Measurements from ENCODE around the gene OR2AG1. TPM values are rescaled to one million over a fixed set of nuclear protein-coding genes. Genes with fewer than 3 reads are reported as not detected.

The OR2AG1 gene
- total RNA-seq, 4 donors from 2014 or later = not detected

DNA sequence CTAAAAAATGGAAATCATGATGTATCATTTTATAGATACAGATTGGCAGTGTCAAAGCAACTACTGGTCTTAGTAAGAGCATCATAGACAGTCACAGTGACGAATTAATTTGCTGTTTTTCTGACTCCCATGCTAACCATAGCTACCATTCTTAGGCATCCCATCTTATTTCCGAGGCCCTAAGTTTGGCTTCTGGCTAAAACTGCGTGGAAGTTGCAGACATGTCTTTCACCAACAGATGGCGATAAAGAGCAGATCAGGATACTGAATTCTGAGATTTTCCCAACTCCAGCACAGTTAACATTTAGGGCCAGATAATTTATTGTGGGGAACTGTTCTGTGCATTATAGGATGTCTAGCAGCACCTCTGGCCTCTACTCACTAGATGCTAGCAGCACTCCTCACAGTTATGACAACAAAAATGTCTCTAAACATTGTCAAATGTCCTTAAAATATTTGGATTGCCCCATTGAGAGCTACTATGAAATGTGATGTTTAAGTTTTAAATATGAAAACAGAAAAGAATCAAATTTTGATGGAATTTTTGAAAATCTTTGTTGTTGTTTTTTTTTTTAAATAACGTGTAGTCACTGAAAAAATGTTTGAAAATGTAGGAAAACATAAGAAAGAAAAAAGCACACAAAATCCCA, 27.4 kb upstream of the OR2AG1 start:
- DNase-seq (ENCODE audit: low spot score) = no peak
- ATAC-seq (ENCODE audit: low FRiP score) = no peak
- TF ChIP-seq CTCF (IDR thresholded peaks at IDR 0.05) = no peak

- ATAC-seq (ENCODE audit: low FRiP score) = no peak
- DNase-seq (ENCODE audit: low spot score) = no peak
- TF ChIP-seq CTCF (IDR thresholded peaks at IDR 0.05) = no peak
These were observed 26.9 kb upstream of the OR2AG1 start for GRCh38 chr11:6755953-6756347.

GRCh38 chr11:6757373-6757967, 25.4 kb upstream of the OR2AG1 start:
- DNase-seq (ENCODE audit: low spot score) = no peak
- no peak for TF ChIP-seq CTCF (IDR thresholded peaks at IDR 0.05)
- ATAC-seq (ENCODE audit: low FRiP score) = no peak

DNA sequence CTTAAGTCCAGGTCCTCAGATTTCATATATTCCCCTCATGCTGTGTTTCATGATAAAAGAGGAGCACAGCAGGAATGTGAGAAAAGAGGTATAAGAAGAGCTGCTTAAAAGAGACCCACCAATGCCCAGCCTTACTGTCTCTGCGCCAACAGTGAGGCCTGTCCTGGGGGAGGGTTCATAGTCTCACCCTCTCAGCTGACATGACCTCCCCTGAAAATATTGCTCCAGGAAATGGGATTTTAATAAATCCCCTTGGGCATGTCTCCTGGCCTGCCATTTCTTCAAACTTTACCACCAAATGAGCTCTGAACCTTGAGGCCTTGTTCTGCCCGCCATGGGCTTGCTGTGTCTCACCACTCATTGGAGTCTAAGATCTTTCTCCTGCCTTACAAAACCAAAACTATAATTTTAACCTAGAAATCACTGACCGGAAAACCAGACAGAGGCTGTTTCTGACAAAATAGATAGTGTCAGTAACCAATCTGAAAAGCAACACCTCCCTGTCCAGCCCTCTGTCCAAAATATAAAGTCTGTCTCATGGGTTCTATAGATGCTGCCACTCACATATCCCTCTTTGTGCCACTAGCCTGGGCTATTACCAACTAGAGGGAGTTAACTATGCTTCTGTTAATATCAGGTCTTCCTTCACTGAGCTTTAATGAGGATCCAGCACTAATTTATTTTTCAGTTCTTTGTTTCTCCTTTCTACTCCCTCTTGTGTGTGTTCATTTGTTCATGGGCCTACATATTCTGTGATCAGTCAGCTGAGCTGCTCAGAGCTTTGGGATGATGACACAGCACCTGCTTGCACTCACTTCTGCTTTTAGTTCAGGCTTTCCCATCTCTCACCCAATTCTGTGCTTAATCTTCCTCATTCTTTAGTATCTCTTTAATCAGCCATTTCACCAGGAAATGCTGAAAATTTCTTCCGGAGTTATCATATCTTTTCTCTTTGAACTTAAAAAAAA, 10.6 kb upstream of the OR2AG1 start, which contains the start of gene OR2AG2:
TSS of gene OR2AG2 (minus strand) at position 51 of the 968 bp plus-strand sequence. CDS start 3,019 bp downstream, outside the sequence.
- DNase-seq (ENCODE audit: low spot score) (no peak), ATAC-seq (ENCODE audit: low FRiP score) (no peak)
- no peak for TF ChIP-seq CTCF (IDR thresholded peaks at IDR 0.05)

GRCh38 chr11:6778518-6778917, 4.3 kb upstream of the OR2AG1 start:
- TF ChIP-seq CTCF (IDR thresholded peaks at IDR 0.05) = no peak
- no peak for DNase-seq (ENCODE audit: low spot score)
- no peak for ATAC-seq (ENCODE audit: low FRiP score)

DNA sequence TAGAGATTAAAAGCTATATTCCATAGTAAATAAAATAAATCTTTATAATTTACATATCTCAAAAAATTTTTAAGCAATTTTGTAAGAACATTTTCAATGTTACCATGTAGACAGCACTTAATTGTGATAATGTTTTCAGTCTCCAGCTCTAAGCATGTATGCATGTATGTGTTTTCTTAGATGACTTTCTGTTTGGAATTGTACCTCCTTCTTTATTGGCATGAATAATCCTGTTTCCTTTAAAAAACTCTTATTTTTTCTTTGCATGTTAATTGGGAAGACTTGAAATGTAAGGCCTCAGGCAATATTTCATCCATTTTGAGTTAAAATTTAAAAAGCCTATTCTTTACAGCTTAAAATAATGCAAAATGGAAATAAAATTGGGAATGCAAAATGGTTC, 2.0 kb upstream of the OR2AG1 start:
- TF ChIP-seq CTCF (IDR thresholded peaks at IDR 0.05) = no peak
- ATAC-seq (ENCODE audit: low FRiP score) (no peak), DNase-seq (ENCODE audit: low spot score) (no peak)

All from omental fat pad (tissue), 4 donors.